Ectodermal cell (in vitro differentiated cells): ENCODE results near the gene NUDT8.

ENCODE experiments used
- H3K27ac ChIP-seq: 2 replicates; pipeline ENCODE4 v1.7.0; 2013; ENCODE audit warnings: mild to moderate bottlenecking, low read depth, low read length; ENCODE audit not compliant: insufficient read depth, poor library complexity, severe bottlenecking
- H3K27me3 ChIP-seq: 2 replicates; pipeline ENCODE4 v1.7.0; 2013; ENCODE audit warnings: mild to moderate bottlenecking, low read length; ENCODE audit not compliant: insufficient read depth, control insufficient read depth, poor library complexity, severe bottlenecking
- H3K36me3 ChIP-seq: one replicate; pipeline ENCODE4 v1.7.0; 2013; ENCODE audit warnings: low read length; ENCODE audit not compliant: control insufficient read depth, insufficient read depth
- H3K4me1 ChIP-seq: one replicate; pipeline ENCODE4 v1.7.0; 2013; ENCODE audit warnings: low read length; ENCODE audit not compliant: control insufficient read depth, insufficient read depth
- H3K4me3 ChIP-seq: 2 replicates; pipeline ENCODE4 v1.7.0; 2013; ENCODE audit warnings: low read depth, low read length, control low read depth; ENCODE audit not compliant: insufficient read depth
- H3K9me3 ChIP-seq: 2 replicates; pipeline ENCODE4 v1.7.0; 2013; ENCODE audit warnings: mild to moderate bottlenecking, low read length, moderate library complexity; ENCODE audit not compliant: control insufficient read depth
- WGBS, 2 experiments: methylation state at CpG; one replicate each; pipeline ENCODE4 v1.1.7; 2013; ENCODE audit warnings: missing lambda C conversion rate in 2 of 2; 5-methylcytosine and 5-hydroxymethylcytosine counted together

Gene NUDT8

DNA sequence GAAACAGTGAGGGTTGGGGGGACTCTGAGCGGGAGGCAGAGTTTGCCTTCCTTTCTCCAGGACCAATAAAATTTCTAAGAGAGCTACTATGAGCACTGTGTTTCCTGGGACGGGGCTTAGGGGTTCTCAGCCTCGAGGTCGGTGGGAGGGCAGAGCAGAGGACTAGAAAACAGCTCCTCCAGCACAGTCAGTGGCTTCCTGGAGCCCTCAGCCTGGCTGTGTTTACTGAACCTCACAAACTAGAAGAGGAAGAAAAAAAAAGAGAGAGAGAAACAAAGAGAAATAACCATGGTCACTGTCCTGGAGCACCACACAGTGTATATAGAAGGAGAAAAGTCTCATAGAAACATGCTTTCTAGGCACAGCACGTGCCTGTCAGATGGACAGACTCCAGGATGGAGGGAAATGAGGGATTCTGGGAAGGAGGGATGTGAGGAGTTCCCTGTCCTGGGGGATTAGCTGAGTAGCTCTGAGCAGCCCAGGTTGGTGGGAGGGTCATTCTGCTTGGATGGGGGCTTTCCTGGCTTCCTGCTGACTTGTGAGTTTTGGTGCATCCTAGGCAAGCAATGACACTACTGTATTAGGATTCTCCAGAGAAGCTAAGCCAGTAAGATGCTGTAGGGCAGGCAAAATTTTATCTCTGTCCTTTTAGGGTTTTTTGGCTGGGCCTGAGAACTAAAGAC lies 43.0 kb downstream of the NUDT8 start:
- no peaks in the 10 kb centered on the region for H3K9me3 ChIP-seq
- H3K4me3 ChIP-seq = no peak overlapping the region
- peaks cover 11% of the 10 kb centered on the region for H3K27me3 ChIP-seq
- peaks cover 12% of the 10 kb centered on the region for H3K36me3 ChIP-seq
- H3K4me1 ChIP-seq = peaks cover 13% of the 10 kb centered on the region
- H3K27ac ChIP-seq = no peak overlapping the region
- 96 to 97% methylated on average over 5 of the region's 5 CpGs for WGBS, 2 experiments

DNA sequence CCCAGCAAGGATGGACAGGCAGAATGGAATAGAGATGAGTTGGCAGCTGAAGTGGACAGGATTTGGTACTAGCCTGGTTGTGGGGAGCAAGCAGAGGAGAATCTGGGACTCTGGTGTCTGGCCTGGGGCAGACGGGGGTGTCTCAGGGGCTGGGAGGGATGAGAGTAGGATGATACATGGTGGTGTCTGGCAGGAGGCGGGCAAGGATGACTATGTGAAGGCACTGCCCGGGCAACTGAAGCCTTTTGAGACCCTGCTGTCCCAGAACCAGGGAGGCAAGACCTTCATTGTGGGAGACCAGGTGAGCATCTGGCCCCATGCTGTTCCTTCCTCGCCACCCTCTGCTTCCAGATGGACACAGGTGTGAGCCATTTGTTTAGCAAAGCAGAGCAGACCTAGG lies 43.8 kb downstream of the NUDT8 start:
- Histone ChIP-seq H3K27me3 (peaks cover 13% of the 10 kb centered on the region), H3K4me1 (peaks cover 13% of the 10 kb centered on the region), H3K36me3 (peaks cover 12% of the 10 kb centered on the region), H3K9me3 (no peaks in the 10 kb centered on the region), H3K27ac (no peak overlapping the region), H3K4me3 (no peak overlapping the region)
- WGBS, 2 experiments = 79 to 86% methylated on average over 4 of the region's 4 CpGs

DNA sequence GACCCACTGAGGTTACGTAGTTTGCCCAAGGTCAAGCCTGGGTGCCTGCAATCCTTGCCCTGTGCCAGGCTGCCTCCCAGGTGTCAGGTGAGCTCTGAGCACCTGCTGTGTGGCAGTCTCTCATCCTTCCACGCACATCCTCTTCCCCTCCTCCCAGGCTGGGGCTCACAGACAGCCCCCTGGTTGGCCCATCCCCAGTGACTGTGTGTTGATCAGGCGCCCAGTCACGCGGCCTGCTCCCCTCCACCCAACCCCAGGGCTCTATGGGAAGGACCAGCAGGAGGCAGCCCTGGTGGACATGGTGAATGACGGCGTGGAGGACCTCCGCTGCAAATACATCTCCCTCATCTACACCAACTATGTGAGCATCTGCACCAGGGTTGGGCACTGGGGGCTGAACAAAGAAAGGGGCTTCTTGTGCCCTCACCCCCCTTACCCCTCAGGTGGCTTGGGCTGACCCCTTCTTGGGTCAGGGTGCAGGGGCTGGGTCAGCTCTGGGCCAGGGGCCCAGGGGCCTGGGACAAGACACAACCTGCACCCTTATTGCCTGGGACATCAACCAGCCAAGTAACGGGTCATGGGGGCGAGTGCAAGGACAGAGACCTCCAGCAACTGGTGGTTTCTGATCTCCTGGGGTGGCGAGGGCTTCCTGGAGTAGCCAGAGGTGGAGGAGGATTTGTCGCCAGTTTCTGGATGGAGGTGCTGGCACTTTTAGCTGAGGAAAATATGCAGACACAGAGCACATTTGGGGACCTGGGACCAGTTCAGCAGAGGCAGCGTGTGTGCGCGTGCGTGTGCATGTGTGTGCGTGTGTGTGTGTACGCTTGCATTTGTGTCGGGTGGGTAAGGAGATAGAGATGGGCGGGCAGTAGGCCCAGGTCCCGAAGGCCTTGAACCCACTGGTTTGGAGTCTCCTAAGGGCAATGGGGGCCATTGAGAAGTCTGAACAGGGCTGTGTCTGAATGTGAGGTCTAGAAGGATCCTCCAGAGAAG lies 44.6 kb downstream of the NUDT8 start:
- peak overlapping the region; percentile 78 for H3K4me3 ChIP-seq
- 84 to 86% methylated on average over 21 of the region's 21 CpGs for WGBS, 2 experiments
- no peaks in the 10 kb centered on the region for H3K9me3 ChIP-seq
- no peak overlapping the region for H3K27ac ChIP-seq
- H3K36me3 ChIP-seq = peaks cover 12% of the 10 kb centered on the region
- peaks cover 13% of the 10 kb centered on the region for H3K4me1 ChIP-seq
- peaks cover 13% of the 10 kb centered on the region for H3K27me3 ChIP-seq

DNA sequence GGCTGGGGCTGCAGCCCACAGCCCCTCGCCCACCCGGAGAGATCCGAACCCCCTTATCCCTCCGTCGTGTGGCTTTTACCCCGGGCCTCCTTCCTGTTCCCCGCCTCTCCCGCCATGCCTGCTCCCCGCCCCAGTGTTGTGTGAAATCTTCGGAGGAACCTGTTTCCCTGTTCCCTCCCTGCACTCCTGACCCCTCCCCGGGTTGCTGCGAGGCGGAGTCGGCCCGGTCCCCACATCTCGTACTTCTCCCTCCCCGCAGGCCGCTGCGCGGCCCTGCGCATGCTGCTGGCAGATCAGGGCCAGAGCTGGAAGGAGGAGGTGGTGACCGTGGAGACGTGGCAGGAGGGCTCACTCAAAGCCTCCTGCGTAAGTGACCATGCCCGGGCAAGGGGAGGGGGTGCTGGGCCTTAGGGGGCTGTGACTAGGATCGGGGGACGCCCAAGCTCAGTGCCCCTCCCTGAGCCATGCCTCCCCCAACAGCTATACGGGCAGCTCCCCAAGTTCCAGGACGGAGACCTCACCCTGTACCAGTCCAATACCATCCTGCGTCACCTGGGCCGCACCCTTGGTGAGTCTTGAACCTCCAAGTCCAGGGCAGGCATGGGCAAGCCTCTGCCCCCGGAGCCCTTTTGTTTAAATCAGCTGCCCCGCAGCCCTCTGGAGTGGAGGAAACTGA lies 45.4 kb downstream of the NUDT8 start:
- Histone ChIP-seq H3K27ac (peak overlapping the region; percentile 85), H3K36me3 (peaks cover 12% of the 10 kb centered on the region), H3K4me3 (peak overlapping the region; percentile 78), H3K4me1 (peaks cover 13% of the 10 kb centered on the region), H3K9me3 (no peaks in the 10 kb centered on the region), H3K27me3 (peaks cover 13% of the 10 kb centered on the region)
- 12 to 13% methylated on average over 33 of the region's 33 CpGs for WGBS, 2 experiments

DNA sequence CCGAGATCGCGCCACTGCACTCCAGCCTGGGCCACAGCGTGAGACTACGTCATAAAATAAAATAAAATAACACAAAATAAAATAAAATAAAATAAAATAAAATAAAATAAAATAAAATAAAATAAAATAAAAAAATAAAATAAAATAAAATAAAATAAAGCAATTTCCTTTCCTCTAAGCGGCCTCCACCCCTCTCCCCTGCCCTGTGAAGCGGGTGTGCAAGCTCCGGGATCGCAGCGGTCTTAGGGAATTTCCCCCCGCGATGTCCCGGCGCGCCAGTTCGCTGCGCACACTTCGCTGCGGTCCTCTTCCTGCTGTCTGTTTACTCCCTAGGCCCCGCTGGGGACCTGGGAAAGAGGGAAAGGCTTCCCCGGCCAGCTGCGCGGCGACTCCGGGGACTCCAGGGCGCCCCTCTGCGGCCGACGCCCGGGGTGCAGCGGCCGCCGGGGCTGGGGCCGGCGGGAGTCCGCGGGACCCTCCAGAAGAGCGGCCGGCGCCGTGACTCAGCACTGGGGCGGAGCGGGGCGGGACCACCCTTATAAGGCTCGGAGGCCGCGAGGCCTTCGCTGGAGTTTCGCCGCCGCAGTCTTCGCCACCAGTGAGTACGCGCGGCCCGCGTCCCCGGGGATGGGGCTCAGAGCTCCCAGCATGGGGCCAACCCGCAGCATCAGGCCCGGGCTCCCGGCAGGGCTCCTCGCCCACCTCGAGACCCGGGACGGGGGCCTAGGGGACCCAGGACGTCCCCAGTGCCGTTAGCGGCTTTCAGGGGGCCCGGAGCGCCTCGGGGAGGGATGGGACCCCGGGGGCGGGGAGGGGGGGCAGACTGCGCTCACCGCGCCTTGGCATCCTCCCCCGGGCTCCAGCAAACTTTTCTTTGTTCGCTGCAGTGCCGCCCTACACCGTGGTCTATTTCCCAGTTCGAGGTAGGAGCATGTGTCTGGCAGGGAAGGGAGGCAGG lies 46.2 kb downstream of the NUDT8 start, which contains the start of gene GSTP1:
Gene GSTP1 (plus strand): TSS at position 566 of the 958 bp plus-strand sequence. CDS start 32 bp downstream, at position 598.
- 1 to 2% methylated on average over 76 to 77 of the region's 81 CpGs for WGBS, 2 experiments
- Histone ChIP-seq H3K36me3 (peaks cover 12% of the 10 kb centered on the region), H3K27ac (peak within 1 kb of the TSS; percentile 85)

DNA sequence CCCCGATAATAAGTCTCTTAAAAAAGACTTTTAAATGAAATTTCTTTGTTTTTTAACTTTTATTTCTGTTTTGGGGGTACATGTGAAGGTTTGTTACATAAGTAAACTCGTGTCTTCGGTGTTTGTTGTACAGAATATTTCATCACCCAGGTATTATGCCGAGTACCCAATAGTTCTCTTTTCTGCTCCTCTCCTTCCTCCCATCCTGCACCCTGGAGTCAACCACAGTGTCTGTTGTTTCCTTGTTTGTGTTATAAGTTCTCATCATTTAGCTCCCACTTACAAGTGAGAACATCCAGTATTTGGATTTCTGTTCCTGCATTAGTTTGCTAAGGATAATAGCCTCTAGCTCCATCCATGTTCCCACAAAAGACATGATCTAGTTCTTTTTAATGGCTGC lies 47.7 kb downstream of the NUDT8 start:
- Histone ChIP-seq H3K4me1 (peaks cover 13% of the 10 kb centered on the region), H3K36me3 (peaks cover 10% of the 10 kb centered on the region), H3K27ac (no peak overlapping the region), H3K4me3 (no peak overlapping the region), H3K27me3 (peaks cover 13% of the 10 kb centered on the region), H3K9me3 (no peaks in the 10 kb centered on the region)
- WGBS, 2 experiments = 94 to 97% methylated on average over 4 of the region's 4 CpGs

More for the DNA sequence above, 46.2 kb downstream of the NUDT8 start, which contains the start of gene GSTP1:
- Histone ChIP-seq H3K27me3 (peaks cover 13% of the 10 kb centered on the region), H3K4me3 (peak within 1 kb of the TSS; percentile 78), H3K4me1 (peaks cover 13% of the 10 kb centered on the region), H3K9me3 (no peaks in the 10 kb centered on the region)

DNA sequence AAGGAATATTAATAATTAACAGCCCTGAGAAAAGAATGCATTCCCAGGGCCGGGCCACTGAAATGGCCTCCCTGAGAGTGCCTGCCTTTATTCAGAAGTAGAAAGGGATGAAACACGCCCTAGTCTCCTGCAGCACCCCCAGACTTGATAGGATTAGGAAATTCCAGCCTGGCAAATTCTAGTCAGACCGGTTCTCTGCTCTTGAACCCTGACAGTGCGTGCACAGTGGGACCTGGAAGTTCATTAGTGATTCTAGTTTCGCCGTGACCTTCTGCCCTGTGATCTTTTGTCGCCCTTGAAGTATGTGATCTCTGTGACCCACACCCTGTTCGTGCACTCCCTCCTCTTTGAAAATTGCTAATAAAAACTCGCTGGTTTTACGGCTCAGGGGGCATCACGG lies 48.3 kb downstream of the NUDT8 start:
- Histone ChIP-seq H3K27ac (no peak overlapping the region), H3K27me3 (peaks cover 13% of the 10 kb centered on the region), H3K9me3 (no peaks in the 10 kb centered on the region), H3K4me1 (peaks cover 13% of the 10 kb centered on the region), H3K36me3 (peaks cover 10% of the 10 kb centered on the region), H3K4me3 (no peak overlapping the region)
- 48 to 58% methylated on average over 11 of the region's 11 CpGs for WGBS, 2 experiments

DNA sequence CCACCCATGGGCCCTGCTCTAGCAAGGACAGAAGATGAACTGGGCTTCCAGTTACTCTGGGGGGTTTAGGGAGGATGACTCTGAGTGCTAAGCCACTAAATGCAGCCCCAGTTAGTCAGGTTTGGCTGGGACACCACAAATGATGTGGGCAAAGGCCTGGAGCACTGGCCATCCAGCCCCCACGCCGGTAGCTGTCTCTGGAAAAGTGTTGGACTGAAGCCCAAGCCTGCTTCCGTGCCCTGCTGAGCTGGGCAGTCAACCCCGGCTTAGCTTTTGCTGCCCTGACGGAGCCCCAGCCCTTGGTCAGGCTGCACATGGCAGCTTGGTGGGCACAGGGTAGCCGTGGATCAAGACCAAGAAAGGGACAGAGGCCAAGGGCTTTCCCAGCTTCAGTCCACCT lies 51.8 kb downstream of the NUDT8 start:
- Histone ChIP-seq H3K36me3 (no peaks in the 10 kb centered on the region), H3K9me3 (no peaks in the 10 kb centered on the region), H3K4me3 (no peak overlapping the region), H3K27ac (no peak overlapping the region), H3K27me3 (peaks cover 13% of the 10 kb centered on the region), H3K4me1 (no peaks in the 10 kb centered on the region)
- 90 to 93% methylated on average over 6 of the region's 6 CpGs for WGBS, 2 experiments
